Spleen (tissue), 11 donors: ENCODE measurements around the gene NUP43. TPM values are rescaled to one million over a fixed set of nuclear protein-coding genes. Genes with fewer than 3 reads are reported as not detected.
A peak's percentile ranks its signal among the peaks of the same experiment; 100 is the strongest.

Experiments used
- DNase-seq: peaks from one replicate; pipeline ENCODE4 v3.0.0-alpha.2; 2020
- H3K27ac ChIP-seq, 8 donors: fragments of 200-600 bp; sonication (generic) in 7 of 8; 1 replicate in 4 of 8; 2 replicates in 4 of 8; pipeline versions ENCODE4 v1.5.0 to v1.8.0; 2016 to 2021; ENCODE audit warnings: inconsistent platforms in 4 of 8, mild to moderate bottlenecking in 4 of 8, moderate library complexity in 1 of 8
- H3K27me3 ChIP-seq, 7 donors: fragments of 200-600 bp; sonication (generic) in 6 of 7; replicated peaks in 1 of 7; 1 replicate in 4 of 7; 2 replicates in 3 of 7; pipeline versions ENCODE4 v1.5.0 to v1.8.0; 2016 to 2021; ENCODE audit warnings: inconsistent platforms in 3 of 7, mild to moderate bottlenecking in 1 of 7
- H3K36me3 ChIP-seq, 6 donors: fragments of 200-600 bp; sonication (generic) in 5 of 6; 1 replicate in 4 of 6; 2 replicates in 2 of 6; pipeline versions ENCODE4 v1.5.0 to v1.8.0; 2016 to 2021; ENCODE audit warnings: inconsistent platforms in 2 of 6
- H3K4me1 ChIP-seq, 6 donors: fragments of 200-600 bp; sonication (generic) in 5 of 6; 1 replicate in 3 of 6; 2 replicates in 3 of 6; pipeline versions ENCODE4 v1.5.0 to v1.8.0; 2016 to 2021; ENCODE audit warnings: inconsistent platforms in 3 of 6
- H3K4me3 ChIP-seq, 8 donors: fragments of 200-600 bp; sonication (generic) in 7 of 8; 1 replicate in 4 of 8; 2 replicates in 4 of 8; pipeline versions ENCODE4 v1.5.0 to v1.8.0; 2016 to 2021; ENCODE audit warnings: inconsistent platforms in 4 of 8, mild to moderate bottlenecking in 4 of 8, moderate library complexity in 2 of 8
- H3K9me3 ChIP-seq, 8 donors: fragments of 200-600 bp; sonication (generic) in 7 of 8; 1 replicate in 4 of 8; 2 replicates in 4 of 8; pipeline versions ENCODE4 v1.5.0 to v1.8.0; 2016 to 2021; ENCODE audit warnings: inconsistent platforms in 4 of 8
- POLR2A ChIP-seq, 3 donors: fragments of 450-650 bp; IDR thresholded peaks; one replicate each; pipeline ENCODE4 v1.5.1; 2017; ENCODE audit warnings: antibody characterized with exemption in 3 of 3, mild to moderate bottlenecking in 1 of 3
- POLR2AphosphoS5 ChIP-seq, 3 donors: sonication (generic); formaldehyde crosslinking; IDR thresholded peaks; one replicate each; pipeline ENCODE4 v1.5.1; 2017; ENCODE audit warnings: antibody characterized with exemption in 3 of 3
- WGBS, 5 donors: extraction: QIAGEN DNeasy Blood & Tissue Kit in 3 of 5; methylation state at CpG; one replicate each; pipeline versions ENCODE4 v1.1.5 to v1.1.7; 2013 to 2018; 5-methylcytosine and 5-hydroxymethylcytosine counted together
- intact Hi-C: fragments of 100-400 bp; cut with DNase I; formaldehyde crosslinking; loops from one replicate; pipeline ENCODE4 v1.15.0; 2023; ENCODE audit warnings: low total_unique reads
- polyA plus RNA-seq, 3 donors: library from polyadenylated mRNA; stranded (reverse); fragments of 200-250 nt; gene quantifications; one replicate each; pipeline ENCODE4 v1.2.1, GENCODE V29; 2013
- total RNA-seq, 7 donors: library from RNA; depleted of rRNA in 3 of 7; stranded (reverse); fragments of >200 nt in 3 of 7; fragmentation: NEBNext Ultra II Directional in 4 of 7; extraction: Animal tissue kit (Norgen Biotek cat#: 25700) in 4 of 7; gene quantifications; one replicate each; pipeline versions ENCODE4 v1.1.0 to v1.2.1, GENCODE V29; 2016 to 2021
- TF ChIP-seq, protein P1 (sequence below), 11 experiments: fragments of 200-600 bp in 7 of 11; fragments of 450-650 bp in 4 of 11; sonication (generic) in 4 of 11; IDR thresholded peaks in 8 of 11; conservative IDR thresholded peaks in 3 of 11; 1 replicate in 7 of 11; 2 replicates in 4 of 11; pipeline versions ENCODE4 v1.4.0 to v1.8.0; 2016 to 2021; ENCODE audit warnings: antibody characterized with exemption in 11 of 11, inconsistent platforms in 4 of 11, mild to moderate bottlenecking in 1 of 11
- donor health status: healthy with polysubstance abuse.
- donor health status: DM: no; HTN: no; CAD: no; lungs with moderate emphysema.
- donor health status: DM: no; HTN: no; CAD: no.
- donor health status: Bipolar disorder and iron deficiency.
- donor health status: healthy.
- donor health status: DM: no; HTN: no; CAD: no.
- donor health status: DM: yes; HTN: yes; CAD: no.

The NUP43 gene
- total and polyA plus RNA-seq, 10 donors = 8.6 to 49.1 (median 32.9) TPM

DNA sequence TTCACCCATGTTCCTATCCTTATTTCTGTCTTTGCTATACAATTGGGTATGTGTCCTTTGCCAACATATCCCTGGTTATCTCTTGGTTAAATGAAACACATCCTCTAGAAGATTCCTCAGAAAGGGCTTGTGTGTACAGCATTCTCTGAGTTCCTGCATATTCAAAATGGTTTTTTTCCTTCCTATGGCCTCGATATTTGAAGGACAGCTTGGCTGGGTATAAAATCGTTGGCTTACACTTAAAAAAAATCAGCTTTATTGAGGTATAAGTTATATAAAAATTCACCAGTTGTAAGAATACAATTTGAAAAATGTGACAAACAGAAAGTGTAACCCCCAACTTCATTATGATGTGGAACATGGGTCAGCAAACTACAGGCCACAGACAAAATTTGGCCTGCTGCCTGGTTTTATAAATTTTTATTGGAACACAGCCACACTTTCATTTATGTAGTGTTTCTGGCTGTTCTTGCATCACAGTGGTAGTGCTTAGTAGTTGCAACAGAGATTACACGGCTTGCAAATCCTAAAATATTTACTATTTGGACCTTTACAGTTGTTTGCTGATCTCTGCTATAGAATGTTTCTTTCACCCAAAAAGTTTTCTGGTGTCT, 19.9 kb upstream of the NUP43 start:
- no peak overlapping the region for H3K4me3 ChIP-seq
- H3K36me3 ChIP-seq = peaks cover 0 to 55% (median 19%) of the 10 kb centered on the region in 6 donors
- 39 to 75% (median 46%) methylated on average over 3 of the region's 3 CpGs for WGBS, 5 donors
- TF ChIP-seq, protein P1, sequence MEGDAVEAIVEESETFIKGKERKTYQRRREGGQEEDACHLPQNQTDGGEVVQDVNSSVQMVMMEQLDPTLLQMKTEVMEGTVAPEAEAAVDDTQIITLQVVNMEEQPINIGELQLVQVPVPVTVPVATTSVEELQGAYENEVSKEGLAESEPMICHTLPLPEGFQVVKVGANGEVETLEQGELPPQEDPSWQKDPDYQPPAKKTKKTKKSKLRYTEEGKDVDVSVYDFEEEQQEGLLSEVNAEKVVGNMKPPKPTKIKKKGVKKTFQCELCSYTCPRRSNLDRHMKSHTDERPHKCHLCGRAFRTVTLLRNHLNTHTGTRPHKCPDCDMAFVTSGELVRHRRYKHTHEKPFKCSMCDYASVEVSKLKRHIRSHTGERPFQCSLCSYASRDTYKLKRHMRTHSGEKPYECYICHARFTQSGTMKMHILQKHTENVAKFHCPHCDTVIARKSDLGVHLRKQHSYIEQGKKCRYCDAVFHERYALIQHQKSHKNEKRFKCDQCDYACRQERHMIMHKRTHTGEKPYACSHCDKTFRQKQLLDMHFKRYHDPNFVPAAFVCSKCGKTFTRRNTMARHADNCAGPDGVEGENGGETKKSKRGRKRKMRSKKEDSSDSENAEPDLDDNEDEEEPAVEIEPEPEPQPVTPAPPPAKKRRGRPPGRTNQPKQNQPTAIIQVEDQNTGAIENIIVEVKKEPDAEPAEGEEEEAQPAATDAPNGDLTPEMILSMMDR (IDR thresholded peaks at IDR 0.05 in 8 of 11, conservative IDR thresholded peaks at IDR 0.05 in 3 of 11) = no peak
- TF ChIP-seq POLR2AphosphoS5 (IDR thresholded peaks at IDR 0.05) (no peak), POLR2A (IDR thresholded peaks at IDR 0.05) (no peak)
- peaks cover 0 to 23% (median 14%) of the 10 kb centered on the region in 8 donors for H3K9me3 ChIP-seq
- H3K4me1 ChIP-seq = peaks cover 0 to 37% (median 9%) of the 10 kb centered on the region in 6 donors
- DNase-seq = no peak
- H3K27me3 ChIP-seq = no peaks in the 10 kb centered on the region
- intact Hi-C loops = no loop called here
- H3K27ac ChIP-seq = peak overlapping the region in 5 of 8 donors; percentile 20 to 54 (median 38)

DNA sequence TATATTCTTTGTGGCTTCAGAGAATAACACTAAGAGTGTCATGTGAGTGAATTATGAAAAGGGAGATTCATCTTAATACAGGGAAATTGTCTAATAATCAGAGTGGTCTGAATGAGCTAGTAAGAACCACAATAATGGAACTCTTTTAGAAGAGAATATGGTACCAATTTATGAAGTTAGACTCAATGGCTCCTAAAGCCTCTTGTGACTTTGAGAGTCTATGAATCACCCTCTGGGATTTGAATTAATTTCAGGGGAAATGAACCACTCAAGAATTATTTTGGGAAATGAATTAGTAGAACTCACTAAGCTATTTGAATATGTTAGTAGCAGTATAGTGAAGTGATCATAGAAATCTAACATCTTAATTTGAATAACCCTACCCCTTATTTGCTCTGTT, 17.5 kb upstream of the NUP43 start:
- TF ChIP-seq, protein P1 (IDR thresholded peaks at IDR 0.05 in 8 of 11, conservative IDR thresholded peaks at IDR 0.05 in 3 of 11) = no peak
- TF ChIP-seq POLR2AphosphoS5 (IDR thresholded peaks at IDR 0.05) (no peak), POLR2A (IDR thresholded peaks at IDR 0.05) (no peak)
- intact Hi-C loops = no loop called here

DNA sequence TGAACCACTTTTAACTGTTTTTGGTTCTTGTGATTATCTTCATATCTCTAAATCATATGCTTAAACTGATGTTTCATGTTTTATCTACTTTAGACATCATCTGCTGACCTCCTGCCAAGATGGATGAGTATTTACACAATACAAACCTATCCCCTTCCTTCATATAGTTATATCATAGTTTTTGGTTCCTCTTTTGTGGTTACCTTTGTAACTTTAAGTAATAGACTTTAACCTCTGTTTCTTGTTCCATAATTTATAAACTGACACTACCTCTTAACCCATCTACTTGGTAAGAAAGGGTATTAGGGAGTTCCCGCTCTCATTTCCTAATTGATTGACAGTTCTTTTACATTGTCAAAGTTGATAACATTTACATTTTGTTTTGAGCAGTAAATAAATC, 15.1 kb upstream of the NUP43 start:
- Histone ChIP-seq H3K36me3 (peaks cover 0 to 42% (median 18%) of the 10 kb centered on the region in 6 donors), H3K4me3 (no peak overlapping the region), H3K4me1 (peaks cover 0 to 69% (median 12%) of the 10 kb centered on the region in 6 donors), H3K27me3 (no peaks in the 10 kb centered on the region), H3K9me3 (peaks cover 0 to 18% (median 10%) of the 10 kb centered on the region in 8 donors), H3K27ac (peak overlapping the region in 6 of 8 donors; percentile 2 to 64 (median 44))
- WGBS, 5 donors = 28 to 55% (median 48%) methylated on average over 1 of the region's 1 CpG
- intact Hi-C loops = no loop called here
- no peak for DNase-seq
- no peak for TF ChIP-seq POLR2AphosphoS5 (IDR thresholded peaks at IDR 0.05)
- TF ChIP-seq, protein P1 (IDR thresholded peaks at IDR 0.05 in 8 of 11, conservative IDR thresholded peaks at IDR 0.05 in 3 of 11) = no peak
- no peak for TF ChIP-seq POLR2A (IDR thresholded peaks at IDR 0.05)

More for the DNA sequence above, 17.5 kb upstream of the NUP43 start:
- H3K27me3 ChIP-seq = no peaks in the 10 kb centered on the region
- H3K4me3 ChIP-seq = no peak overlapping the region
- H3K27ac ChIP-seq = no peak overlapping the region
- H3K4me1 ChIP-seq = peaks cover 0 to 53% (median 15%) of the 10 kb centered on the region in 6 donors
- peaks cover 0 to 56% (median 26%) of the 10 kb centered on the region in 6 donors for H3K36me3 ChIP-seq
- H3K9me3 ChIP-seq = peaks cover 0 to 23% (median 14%) of the 10 kb centered on the region in 8 donors
- DNase-seq = no peak

DNA sequence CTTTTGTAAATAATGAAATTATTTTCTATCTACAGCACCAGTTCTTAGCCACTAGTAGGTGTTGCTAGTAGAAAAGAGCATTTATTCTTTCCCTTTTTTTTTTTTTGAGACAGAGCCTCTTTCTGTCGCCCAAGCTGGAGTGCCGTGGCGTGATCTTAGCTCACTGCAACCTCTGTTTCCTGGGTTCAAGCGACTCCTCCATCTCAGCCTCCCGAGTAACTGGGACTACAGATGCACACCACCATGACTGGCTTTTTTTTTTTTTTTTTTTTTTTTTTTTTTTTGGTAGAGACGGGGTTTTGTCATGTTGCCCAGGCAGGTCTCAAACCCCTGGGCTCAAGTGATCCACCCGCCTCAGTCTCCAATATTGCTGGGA, 9.9 kb upstream of the NUP43 start:
- DNase-seq = no peak
- intact Hi-C loops = no loop called here
- 84 to 93% (median 92%) methylated on average over 7 of the region's 7 CpGs for WGBS, 5 donors
- Histone ChIP-seq H3K4me3 (no peak overlapping the region), H3K36me3 (peaks cover 0 to 34% (median 9%) of the 10 kb centered on the region in 6 donors), H3K9me3 (no peaks in the 10 kb centered on the region), H3K27me3 (no peaks in the 10 kb centered on the region), H3K4me1 (peaks cover 8 to 91% (median 47%) of the 10 kb centered on the region in 6 donors), H3K27ac (no peak overlapping the region)
- TF ChIP-seq POLR2A (IDR thresholded peaks at IDR 0.05) = no peak
- TF ChIP-seq, protein P1 (IDR thresholded peaks at IDR 0.05 in 8 of 11, conservative IDR thresholded peaks at IDR 0.05 in 3 of 11) = no peak
- no peak for TF ChIP-seq POLR2AphosphoS5 (IDR thresholded peaks at IDR 0.05)
